HepG2 (cell line): ENCODE results near the gene ERMARD. TPM values are rescaled to one million over a fixed set of nuclear protein-coding genes. Genes with fewer than 3 reads are reported as not detected.

Experiments
- CCAR2 ChIP-seq: fragments of 200-400 bp; formaldehyde crosslinking; optimal IDR thresholded peaks from 2 replicates; pipeline ENCODE3; 2018; ENCODE audit warnings: low read depth, mild to moderate bottlenecking, low read length, moderate library complexity
- GATAD2A ChIP-seq: IDR thresholded peaks from 2 replicates; pipeline ENCODE4 v1.6.1; 2016
- GZF1 ChIP-seq: sonication (generic); formaldehyde crosslinking; IDR thresholded peaks from 2 replicates; pipeline ENCODE4 v1.5.1; 2020; ENCODE audit warnings: mild to moderate bottlenecking, missing genetic modification reagents
- IRF2 ChIP-seq: IDR thresholded peaks from 2 replicates; pipeline ENCODE4 v1.6.1; 2018; ENCODE audit warnings: missing genetic modification reagents, missing compliant biosample characterization
- MAF1 ChIP-seq: sonication (generic); formaldehyde crosslinking; IDR thresholded peaks from 2 replicates; pipeline ENCODE4 v1.5.0; 2020; ENCODE audit warnings: missing genetic modification reagents, borderline replicate concordance
- NCOR1 ChIP-seq: fragments of 200-600 bp; sonication (generic); IDR thresholded peaks from 2 replicates; pipeline ENCODE4 v1.7.0; 2017; ENCODE audit warnings: antibody characterized with exemption, low read length, borderline replicate concordance
- PAWR ChIP-seq: sonication (generic); formaldehyde crosslinking; IDR thresholded peaks from 2 replicates; pipeline ENCODE4 v1.4.0; 2020; ENCODE audit warnings: missing genetic modification reagents, mild to moderate bottlenecking, borderline replicate concordance
- SNRNP70 ChIP-seq: fragments of 200-400 bp; formaldehyde crosslinking; IDR thresholded peaks from 2 replicates; pipeline ENCODE4 v1.6.1; 2017; ENCODE audit warnings: mild to moderate bottlenecking, low read depth, low read length, moderate library complexity
- SP140L ChIP-seq: sonication (generic); formaldehyde crosslinking; IDR thresholded peaks from 2 replicates; pipeline ENCODE4 v1.4.0; 2020; ENCODE audit warnings: missing genetic modification reagents, borderline replicate concordance
- YEATS4 ChIP-seq: sonication (generic); formaldehyde crosslinking; IDR thresholded peaks from 2 replicates; pipeline ENCODE4 v1.4.0; 2020; ENCODE audit warnings: missing genetic modification reagents, borderline replicate concordance
- ZNF124 ChIP-seq: sonication (generic); formaldehyde crosslinking; IDR thresholded peaks from 2 replicates; pipeline ENCODE4 v1.4.0; 2020; ENCODE audit warnings: missing genetic modification reagents
- ZNF234 ChIP-seq: sonication (generic); formaldehyde crosslinking; conservative IDR thresholded peaks from 2 replicates; pipeline ENCODE4 v1.5.1; 2020; ENCODE audit warnings: mild to moderate bottlenecking, missing genetic modification reagents
- ZNF543 ChIP-seq: sonication (generic); formaldehyde crosslinking; IDR thresholded peaks from 2 replicates; pipeline ENCODE4 v1.4.0; 2020; ENCODE audit warnings: mild to moderate bottlenecking, missing genetic modification reagents
- polyA plus RNA-seq, 8 experiments: library from polyadenylated mRNA; depleted of rRNA in 3 of 8; stranded (reverse) in 7 of 8; unstranded in 1 of 8; fragments of >200 nt; fragmentation: Illumina TruSeq in 4 of 8; extraction: Trizol in 4 of 8; gene quantifications; 2 replicates each; pipeline versions ENCODE4 v1.2.1 to v1.2.3, GENCODE V29; 2011 to 2016; ENCODE audit warnings: low read depth in 4 of 8, missing spikeins in 1 of 8, mixed read lengths in 1 of 8; ENCODE audit not compliant: insufficient read depth in 1 of 8
- total RNA-seq, 5 experiments: library from RNA; depleted of rRNA; stranded (reverse); fragments of >200 nt; fragmentation: Illumina TruSeq; extraction: Trizol; gene quantifications; 2 replicates each; pipeline ENCODE4 v1.2.3, GENCODE V29; 2016; ENCODE audit warnings: low read depth in 1 of 5
- TF ChIP-seq, protein P1 (sequence below): sonication (generic); formaldehyde crosslinking; IDR thresholded peaks from 2 replicates; pipeline ENCODE4 v1.4.0; 2020; ENCODE audit warnings: mild to moderate bottlenecking, missing genetic modification reagents
- TF ChIP-seq, protein P2 (sequence below): sonication (generic); formaldehyde crosslinking; IDR thresholded peaks from 2 replicates; pipeline ENCODE4 v1.4.0; 2020; ENCODE audit warnings: mild to moderate bottlenecking, missing genetic modification reagents, borderline replicate concordance
- TF ChIP-seq, protein P3 (sequence below): sonication (generic); formaldehyde crosslinking; IDR thresholded peaks from 2 replicates; pipeline ENCODE4 v1.5.0; 2020; ENCODE audit warnings: mild to moderate bottlenecking, missing genetic modification reagents

ERMARD gene
- total and polyA plus RNA-seq, 2 of the 13 experiments (the other 11 are each of a cell fraction or from before 2014, with no cell fraction given), result 8.8 to 10.7 TPM

DNA sequence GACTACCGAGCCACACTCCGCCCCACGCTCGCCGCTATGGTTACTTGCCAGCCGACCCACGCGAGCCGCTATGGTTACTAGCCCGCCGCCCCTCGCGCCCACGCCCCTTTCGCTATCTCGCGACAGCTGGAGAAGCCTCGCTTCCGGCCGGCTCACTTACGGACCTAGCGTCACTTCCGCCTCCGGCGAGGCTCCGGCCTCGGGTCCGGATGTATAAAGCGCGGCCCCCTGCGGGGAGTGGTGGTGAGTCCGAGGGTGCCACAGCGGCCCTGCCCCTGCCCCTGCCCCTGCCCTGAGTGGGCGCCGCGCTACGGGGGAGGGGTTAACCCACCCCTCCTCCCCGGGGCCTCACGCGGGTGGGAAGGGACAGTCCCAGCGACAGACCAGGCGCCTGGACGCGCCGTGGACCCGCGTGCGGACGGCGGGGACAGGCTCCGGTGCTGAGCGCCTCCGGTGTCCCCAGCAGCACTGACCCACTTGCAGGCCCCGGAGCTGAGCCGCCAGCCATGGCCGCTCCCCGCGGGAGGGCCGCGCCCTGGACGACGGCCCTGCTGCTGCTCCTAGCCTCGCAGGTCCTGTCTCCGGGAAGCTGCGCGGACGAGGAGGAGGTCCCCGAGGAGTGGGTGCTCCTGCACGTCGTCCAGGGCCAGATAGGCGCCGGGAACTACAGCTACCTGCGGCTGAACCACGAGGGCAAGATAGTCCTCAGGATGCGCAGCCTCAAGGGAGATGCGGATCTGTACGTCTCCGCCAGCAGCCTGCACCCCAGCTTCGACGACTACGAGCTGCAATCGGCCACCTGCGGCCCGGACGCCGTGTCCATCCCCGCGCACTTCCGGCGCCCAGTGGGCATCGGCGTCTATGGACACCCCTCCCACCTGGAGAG, 49.2 kb upstream of the ERMARD start, which contains the start of the genes C6orf120 and WDR27 (continued):
- TF ChIP-seq, protein P1, sequence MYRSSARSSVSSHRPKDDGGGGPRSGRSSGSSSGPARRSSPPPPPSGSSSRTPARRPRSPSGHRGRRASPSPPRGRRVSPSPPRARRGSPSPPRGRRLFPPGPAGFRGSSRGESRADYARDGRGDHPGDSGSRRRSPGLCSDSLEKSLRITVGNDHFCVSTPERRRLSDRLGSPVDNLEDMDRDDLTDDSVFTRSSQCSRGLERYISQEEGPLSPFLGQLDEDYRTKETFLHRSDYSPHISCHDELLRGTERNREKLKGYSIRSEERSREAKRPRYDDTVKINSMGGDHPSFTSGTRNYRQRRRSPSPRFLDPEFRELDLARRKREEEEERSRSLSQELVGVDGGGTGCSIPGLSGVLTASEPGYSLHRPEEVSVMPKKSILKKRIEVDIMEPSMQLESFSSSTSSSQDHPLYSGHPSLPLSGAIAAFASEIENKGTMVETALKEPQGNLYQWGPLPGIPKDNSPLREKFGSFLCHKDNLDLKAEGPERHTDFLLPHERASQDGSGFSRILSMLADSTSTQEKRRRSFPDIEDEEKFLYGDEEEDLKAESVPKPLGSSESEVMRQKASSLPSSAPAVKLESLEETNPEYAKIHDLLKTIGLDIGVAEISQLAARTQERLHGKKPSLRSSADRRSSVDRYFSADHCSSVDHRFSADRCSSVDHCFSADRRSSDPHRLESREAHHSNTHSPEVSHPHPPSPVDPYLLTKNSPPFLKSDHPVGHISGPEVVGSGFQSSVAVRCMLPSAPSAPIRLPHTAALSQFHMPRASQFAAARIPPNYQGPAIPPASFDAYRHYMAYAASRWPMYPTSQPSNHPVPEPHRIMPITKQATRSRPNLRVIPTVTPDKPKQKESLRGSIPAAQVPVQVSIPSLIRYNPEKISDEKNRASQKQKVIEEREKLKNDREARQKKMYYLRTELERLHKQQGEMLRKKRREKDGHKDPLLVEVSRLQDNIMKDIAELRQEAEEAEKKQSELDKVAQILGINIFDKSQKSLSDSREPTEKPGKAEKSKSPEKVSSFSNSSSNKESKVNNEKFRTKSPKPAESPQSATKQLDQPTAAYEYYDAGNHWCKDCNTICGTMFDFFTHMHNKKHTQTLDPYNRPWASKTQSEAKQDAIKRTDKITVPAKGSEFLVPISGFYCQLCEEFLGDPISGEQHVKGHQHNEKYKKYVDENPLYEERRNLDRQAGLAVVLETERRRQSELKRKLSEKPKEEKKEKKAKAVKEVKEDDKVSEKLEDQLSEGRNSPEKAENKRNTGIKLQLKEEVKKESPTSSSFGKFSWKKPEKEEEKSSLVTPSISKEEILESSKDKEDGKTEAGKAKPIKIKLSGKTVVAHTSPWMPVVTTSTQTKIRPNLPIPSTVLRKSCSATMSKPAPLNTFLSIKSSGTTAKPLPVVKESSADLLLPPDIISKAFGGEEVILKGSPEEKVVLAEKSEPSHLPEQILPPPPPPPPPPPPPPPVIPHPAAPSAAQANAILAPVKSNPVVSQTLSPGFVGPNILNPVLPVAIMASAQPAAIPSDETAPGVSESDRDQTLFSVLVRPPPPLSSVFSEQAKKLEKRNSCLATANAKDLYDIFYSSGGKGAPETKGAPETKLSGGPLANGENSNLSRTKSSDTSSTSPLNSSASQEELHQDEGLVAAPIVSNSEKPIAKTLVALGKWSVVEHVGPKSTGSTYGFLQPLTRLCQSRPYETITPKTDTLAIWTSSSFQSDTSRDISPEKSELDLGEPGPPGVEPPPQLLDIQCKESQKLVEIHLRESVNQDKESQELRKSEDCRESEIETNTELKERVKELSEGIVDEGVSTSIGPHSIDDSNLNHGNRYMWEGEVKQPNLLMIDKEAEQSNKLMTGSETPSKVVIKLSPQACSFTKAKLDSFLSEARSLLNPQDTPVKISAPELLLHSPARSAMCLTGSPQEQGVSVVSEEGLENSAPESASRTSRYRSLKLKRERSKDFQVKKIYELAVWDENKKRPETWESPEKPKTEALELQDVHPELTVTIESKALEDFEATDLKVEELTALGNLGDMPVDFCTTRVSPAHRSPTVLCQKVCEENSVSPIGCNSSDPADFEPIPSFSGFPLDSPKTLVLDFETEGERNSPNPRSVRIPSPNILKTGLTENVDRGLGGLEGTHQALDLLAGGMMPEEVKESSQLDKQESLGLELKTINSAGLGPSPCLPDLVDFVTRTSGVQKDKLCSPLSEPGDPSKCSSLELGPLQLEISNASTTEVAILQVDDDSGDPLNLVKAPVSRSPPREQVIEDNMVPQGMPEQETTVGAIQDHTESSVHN (CRISPR knock-in tag), result peak; percentile 70; the same call in 1 of the 2 replicates
- TF ChIP-seq IRF2 (CRISPR knock-in tag), result peak; percentile 95
- no peak for TF ChIP-seq CCAR2
- TF ChIP-seq PAWR (CRISPR knock-in tag), result peak; percentile 95; the same call in 1 of the 2 replicates
- peak; percentile 81 for TF ChIP-seq GATAD2A (CRISPR knock-in tag)
- peak; percentile 35; the same call in 1 of the 2 replicates for TF ChIP-seq NCOR1
- peak; percentile 70 for TF ChIP-seq ZNF124
- TF ChIP-seq SP140L (CRISPR knock-in tag), result 0 out of 2 replicates have a peak, but pooled peaks have one; percentile 28
- no peak for TF ChIP-seq GZF1 (CRISPR knock-in tag)
- TF ChIP-seq, protein P2, sequence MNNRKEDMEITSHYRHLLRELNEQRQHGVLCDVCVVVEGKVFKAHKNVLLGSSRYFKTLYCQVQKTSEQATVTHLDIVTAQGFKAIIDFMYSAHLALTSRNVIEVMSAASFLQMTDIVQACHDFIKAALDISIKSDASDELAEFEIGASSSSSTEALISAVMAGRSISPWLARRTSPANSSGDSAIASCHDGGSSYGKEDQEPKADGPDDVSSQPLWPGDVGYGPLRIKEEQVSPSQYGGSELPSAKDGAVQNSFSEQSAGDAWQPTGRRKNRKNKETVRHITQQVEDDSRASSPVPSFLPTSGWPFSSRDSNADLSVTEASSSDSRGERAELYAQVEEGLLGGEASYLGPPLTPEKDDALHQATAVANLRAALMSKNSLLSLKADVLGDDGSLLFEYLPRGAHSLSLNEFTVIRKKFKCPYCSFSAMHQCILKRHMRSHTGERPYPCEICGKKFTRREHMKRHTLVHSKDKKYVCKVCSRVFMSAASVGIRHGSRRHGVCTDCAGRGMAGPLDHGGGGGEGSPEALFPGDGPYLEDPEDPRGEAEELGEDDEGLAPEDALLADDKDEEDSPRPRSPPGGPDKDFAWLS (CRISPR knock-in tag), result peak; percentile 97; the same call in 1 of the 2 replicates
- peak; percentile 98 for TF ChIP-seq YEATS4 (CRISPR knock-in tag)
- TF ChIP-seq ZNF543 (CRISPR knock-in tag), result peak; percentile 98
- TF ChIP-seq SNRNP70, result no peak
- TF ChIP-seq MAF1 (CRISPR knock-in tag), result 0 out of 2 replicates have a peak, but pooled peaks have one; percentile 24
- peak; percentile 98 for TF ChIP-seq ZNF234
- TF ChIP-seq, protein P3, sequence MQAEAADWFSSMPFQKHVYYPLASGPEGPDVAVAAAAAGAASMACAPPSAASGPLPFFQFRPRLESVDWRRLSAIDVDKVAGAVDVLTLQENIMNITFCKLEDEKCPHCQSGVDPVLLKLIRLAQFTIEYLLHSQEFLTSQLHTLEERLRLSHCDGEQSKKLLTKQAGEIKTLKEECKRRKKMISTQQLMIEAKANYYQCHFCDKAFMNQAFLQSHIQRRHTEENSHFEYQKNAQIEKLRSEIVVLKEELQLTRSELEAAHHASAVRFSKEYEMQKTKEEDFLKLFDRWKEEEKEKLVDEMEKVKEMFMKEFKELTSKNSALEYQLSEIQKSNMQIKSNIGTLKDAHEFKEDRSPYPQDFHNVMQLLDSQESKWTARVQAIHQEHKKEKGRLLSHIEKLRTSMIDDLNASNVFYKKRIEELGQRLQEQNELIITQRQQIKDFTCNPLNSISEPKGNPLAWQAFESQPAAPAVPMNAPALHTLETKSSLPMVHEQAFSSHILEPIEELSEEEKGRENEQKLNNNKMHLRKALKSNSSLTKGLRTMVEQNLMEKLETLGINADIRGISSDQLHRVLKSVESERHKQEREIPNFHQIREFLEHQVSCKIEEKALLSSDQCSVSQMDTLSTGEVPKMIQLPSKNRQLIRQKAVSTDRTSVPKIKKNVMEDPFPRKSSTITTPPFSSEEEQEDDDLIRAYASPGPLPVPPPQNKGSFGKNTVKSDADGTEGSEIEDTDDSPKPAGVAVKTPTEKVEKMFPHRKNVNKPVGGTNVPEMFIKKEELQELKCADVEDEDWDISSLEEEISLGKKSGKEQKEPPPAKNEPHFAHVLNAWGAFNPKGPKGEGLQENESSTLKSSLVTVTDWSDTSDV (CRISPR knock-in tag), result peak; percentile 95; the same call in 1 of the 2 replicates
